HCEC 1CT (cell line): ENCODE results near the gene NTN3.
A peak's percentile ranks its signal among the peaks of the same experiment; 100 is the strongest.
"Not testable (repeated sequence)": the region's sequence is repeated elsewhere in the genome, so short reads cannot be mapped to it uniquely, and the experiment has no call there.

Experiments
- DNase-seq: peaks from one replicate; pipeline ENCODE4 v3.0.0-alpha.2; 2017

NTN3 gene

DNA sequence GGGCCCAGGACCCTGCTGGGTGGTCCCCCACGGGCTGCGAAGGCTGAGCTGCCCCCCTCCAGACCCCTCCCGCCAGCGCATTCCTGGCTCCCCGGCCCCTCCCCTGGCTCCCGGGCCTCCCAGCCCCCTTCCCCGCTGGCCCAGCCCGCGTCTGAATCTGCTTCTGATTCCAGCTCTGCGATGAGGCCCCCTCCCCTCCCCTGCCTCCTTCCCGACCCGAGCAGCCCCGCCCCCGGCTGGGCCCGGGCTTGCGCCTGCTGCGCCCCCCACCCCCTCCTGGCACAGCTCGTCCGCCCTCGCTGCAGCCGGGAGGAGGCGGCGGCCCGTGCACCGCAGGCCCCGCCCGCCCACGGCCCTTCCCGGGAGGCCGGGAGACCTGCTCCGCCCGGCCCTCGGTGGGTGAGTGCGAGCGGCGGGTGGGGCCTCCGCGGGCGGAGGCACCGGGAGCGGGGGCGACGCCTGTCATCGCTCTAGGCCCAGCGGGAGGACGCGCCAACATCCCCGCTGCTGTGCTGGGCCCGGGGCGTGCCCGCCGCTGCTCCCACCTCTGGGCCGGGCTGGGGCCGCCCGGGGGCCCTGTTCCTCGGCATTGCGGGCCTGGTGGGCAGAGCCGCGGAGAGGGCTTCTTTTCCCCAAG lies at the start of gene NTN3:
NTN3 (plus strand) TSS at position 282 of the 637 bp plus-strand sequence. CDS start 405 bp downstream, outside the sequence.
- no peak for DNase-seq

- DNase-seq = no peak
Measured at GRCh38 chr16:2422123-2422867, 48.8 kb upstream of the NTN3 start.

- no peak for DNase-seq
Measured at GRCh38 chr16:2424061-2425007, 46.8 kb upstream of the NTN3 start.

GRCh38 chr16:2425008-2425518 lies 46.0 kb upstream of the NTN3 start:
- no peak for DNase-seq

DNA sequence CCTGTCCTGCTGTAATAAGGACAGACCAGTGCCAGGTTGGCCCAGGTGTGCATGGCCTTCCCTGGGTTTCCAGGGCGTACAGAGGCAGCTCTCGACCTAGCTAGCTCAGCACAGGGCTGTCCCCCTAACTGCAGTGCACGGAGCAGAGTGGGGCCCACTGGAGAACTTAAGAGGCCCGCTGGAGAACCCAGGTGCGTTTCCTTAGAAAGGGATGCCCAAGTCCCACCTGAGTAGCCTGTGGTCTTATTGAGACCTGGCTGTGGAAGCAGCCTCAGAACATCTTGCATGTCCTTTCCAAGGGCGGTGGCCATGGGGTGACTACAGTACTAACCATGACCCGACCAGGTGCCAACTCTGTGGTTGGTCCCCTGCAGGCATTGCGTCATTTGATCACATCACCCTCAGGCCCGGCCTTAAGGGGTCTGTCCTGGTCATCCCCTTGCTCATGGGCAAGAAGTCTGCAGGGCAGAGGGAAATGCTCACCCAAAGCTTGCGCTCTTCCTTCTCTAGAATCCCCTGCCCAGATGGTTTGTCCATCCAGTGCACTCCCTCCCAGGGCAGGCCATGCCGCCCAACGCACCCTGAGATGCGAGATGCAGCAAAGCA lies 45.2 kb upstream of the NTN3 start:
- no peak for DNase-seq

GRCh38 chr16:2426941-2427361 lies 44.1 kb upstream of the NTN3 start:
- no peak for DNase-seq

DNA sequence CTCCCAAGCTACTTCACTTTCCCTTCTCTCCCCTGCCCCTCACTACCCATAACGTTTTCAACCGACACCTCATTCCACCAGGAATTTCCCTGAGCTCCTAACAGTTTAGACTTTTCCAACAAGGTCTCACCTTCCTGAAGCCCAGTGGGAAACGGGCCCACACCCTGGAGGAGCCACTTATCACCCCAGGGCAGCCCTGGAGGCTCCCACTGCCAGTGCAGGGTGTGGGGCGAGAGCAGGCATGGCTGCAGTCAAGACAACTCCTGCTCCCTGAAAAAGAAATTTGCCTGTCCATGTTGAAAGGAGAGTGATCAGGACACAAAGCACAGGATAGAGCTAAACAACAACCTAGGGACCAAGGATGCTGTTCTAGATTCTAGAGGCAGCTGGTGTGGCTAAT lies 43.6 kb upstream of the NTN3 start:
- DNase-seq = no peak

- peak; percentile 16 for DNase-seq
Measured at GRCh38 chr16:2428051-2428783, 42.9 kb upstream of the NTN3 start.

DNA sequence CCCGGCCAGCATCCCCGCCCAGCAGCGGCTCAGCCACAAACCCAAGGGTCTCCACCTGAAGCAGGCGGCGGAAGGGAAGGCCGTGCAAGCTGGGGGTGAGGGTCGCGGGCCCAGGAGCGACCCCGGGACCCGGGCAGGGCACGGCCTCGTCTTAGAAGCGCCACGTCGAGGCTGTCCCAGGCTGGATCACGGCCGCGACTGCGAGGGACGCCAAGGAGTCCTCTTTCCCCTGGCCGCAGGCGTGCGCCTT lies 42.4 kb upstream of the NTN3 start:
- no peak for DNase-seq

GRCh38 chr16:2429034-2429770 lies 41.9 kb upstream of the NTN3 start, which contains the start of gene CCNF:
Gene CCNF (plus strand): TSS chr16:2429447. CDS start chr16:2429482, 35 bp downstream.
- DNase-seq = peak; percentile 92

DNA sequence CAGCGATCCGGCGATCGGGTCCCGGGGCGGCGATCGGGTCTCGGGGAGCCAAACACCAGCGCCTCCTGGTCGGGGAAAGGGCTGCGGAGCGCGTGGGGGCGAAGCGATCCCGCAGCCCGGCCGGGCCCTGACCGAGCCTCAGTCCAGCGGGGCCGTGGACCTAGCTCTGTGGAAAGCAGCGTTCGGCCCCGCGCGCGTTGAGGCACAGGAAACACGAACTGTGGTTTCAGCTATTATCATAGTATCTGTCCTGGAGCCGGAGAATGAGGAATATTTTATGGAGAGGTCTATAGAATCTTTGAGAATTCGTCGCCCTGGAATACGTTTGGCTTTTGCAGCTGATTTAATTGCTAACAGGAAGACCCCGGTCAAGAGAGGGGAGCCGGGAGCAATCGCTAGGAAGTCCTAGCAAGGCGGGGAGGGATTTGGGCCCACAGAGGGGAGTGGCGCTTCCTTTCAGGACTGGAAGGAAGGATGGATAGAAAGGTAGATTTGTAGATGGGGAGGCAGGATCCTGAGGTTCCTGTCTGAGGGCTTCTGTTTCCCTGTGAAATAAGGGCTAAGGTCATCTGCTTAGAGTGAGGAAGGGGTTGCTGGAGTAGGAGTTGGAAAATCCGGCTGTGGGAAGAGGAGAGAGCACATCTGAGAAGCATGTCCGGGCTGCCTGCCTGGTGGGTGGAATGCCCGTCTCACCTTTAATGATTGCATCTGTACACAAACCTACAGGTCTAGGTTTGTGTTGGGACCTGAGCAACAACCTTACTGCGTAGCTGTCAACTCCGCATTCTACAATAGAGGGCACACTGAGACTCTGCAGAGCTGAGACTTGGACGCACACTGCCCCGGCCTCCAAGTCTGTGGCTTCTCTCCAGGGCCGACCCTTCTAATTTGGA lies 41.1 kb upstream of the NTN3 start:
- peak; percentile 17 for DNase-seq

- DNase-seq = no peak
Measured at GRCh38 chr16:2432286-2432685, 38.8 kb upstream of the NTN3 start.

DNA sequence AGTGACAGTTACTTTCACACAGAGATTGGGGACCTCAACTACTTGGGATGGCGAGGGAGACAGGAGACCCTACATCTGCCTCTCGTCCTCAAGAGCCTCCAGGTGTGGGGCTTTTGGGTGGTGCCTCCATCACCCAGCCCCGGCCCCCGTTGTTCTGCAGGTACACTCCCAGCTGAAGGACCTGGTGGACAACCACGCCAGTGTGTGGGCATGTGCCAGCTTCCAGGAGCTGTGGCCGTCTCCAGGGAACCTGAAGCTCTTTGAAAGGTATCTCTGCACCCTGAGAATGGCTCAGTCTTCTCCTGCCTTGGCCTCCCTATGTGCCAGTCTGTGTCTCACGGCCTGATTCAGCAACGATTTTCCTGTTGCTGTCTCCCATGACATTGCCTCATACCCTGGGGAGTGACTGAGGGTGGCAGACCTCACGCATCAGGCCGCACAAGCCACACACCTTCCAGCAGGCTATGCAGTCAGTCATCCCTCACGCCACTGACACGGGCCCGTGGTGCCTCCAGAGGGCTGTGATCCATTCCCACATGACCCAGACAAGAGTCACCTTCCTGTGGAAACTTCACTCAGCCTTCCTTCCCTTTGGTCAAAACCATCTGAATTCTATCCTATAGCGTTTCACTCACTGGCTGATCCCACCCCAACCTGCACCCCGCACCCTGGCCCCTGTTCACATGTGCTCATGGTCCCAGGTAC lies 38.1 kb upstream of the NTN3 start:
- DNase-seq = no peak

DNA sequence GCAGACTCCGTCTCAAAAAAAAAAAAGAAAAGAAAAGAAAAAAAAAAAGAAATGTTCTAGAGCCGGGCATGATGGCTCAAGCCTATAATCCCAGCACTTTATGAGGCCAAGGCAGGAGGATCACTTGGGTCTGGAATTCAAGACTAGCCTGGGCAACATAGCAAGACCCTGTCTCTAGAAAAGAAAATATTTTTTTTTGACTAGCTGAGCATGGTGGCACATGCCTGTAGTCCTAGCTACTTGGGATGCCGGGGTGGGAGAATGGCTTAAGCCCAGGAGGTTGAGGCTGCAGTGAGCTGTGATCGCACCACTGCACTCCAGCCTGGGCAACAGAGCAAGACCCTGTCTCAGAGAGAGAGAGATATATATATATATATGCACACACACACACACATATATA lies 35.9 kb upstream of the NTN3 start:
- DNase-seq = not testable (repeated sequence)

DNA sequence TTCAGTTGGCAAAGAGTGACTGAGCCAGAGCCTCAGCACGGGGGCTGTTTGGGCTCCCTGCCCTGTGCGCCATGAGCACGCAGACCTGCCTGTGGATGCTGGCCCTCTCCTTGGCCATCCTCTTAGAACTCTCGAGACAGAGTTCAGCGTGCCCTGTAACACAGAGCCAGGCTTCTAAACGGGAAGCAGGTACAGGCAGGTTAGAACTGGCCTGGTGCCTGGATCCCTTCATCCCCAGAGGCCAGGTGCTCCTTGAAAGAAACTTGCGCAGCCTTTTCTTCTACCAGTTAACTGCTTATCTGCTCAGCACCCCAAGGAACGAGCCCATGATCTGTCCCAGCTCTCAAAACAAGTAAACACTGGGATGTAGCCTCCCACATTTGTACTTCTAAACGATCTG lies 35.0 kb upstream of the NTN3 start:
- DNase-seq = no peak

DNA sequence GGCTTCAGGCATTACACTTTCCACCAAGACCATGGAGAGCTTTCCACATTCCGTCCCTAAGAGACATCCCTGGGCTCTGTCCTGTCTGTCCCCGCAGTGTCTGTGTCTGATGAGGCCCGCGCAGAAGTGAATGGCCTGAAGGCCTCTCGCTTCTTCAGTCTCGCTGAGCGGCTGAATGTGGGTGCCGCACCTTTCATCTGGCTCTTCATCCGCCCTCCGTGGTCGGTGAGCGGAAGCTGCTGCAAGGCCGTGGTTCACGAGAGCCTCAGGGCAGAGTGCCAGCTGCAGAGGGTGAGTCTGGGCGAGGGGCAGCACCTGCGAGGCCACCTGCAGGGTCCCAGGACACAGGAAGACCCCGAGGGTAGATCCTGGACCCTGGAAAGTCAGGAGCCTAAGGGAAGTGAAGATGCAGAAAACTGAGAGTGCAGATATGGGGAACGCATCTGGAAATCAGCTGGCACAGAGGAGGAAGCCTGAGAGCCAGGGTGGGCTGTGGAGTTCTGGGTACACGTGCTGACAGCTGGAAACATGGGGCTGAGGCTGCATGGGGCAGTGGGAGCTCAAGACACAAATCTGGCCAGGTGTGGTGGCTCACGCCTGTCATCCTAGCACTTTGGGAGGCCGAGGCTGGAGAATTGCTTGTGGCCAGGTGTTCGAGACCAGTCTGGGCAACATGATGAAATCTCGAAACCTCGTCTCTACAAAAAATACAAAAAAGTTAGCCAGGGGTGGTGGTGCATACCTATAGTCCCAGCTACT lies 33.9 kb upstream of the NTN3 start:
- DNase-seq = no peak

- no peak for DNase-seq
Measured at GRCh38 chr16:2438121-2438520, 33.0 kb upstream of the NTN3 start.

DNA sequence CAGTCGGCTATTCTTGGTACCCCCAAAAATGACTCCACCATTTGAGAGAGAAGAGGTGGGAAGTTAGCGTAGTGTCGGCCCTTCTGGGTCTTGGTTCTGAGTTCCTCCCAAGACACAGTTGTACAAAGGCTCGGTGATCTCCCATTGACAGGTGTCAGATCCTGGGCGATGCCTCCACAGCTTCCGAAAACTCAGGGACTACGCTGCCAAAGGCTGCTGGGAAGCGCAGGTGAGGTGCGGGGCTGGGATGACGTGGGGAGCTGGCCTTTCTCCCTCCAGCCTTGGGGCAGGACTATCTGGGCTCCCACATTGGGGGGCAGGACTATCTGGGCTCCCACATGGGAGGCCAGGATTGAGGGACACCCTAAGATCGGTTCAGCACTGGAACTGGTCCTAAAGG lies 31.5 kb upstream of the NTN3 start:
- no peak for DNase-seq
